ENCODE data around the gene MYL9. TPM values are rescaled to one million over a fixed set of nuclear protein-coding genes. Genes with fewer than 3 reads are reported as not detected.
"Not testable (repeated sequence)": the region's sequence is repeated elsewhere in the genome, so short reads cannot be mapped to it uniquely, and the experiment has no call there.

Gene MYL9
- total RNA-seq, 1 donor from 2014 or later = 1,345 TPM

GRCh38 chr20:36521526-36521925, 19.8 kb upstream of the MYL9 start:
- no peak for TF ChIP-seq CTCF (IDR thresholded peaks at IDR 0.05; ENCODE audit: borderline replicate concordance)
- Histone ChIP-seq H3K36me3 (peaks cover 65% of the 10 kb centered on the region), H3K9me3 (replicated peaks) (no peaks in the 10 kb centered on the region), H3K4me1 (peaks cover 13% of the 10 kb centered on the region), H3K27ac (replicated peaks) (no peak overlapping the region), H3K4me3 (no peak overlapping the region), H3K27me3 (ENCODE audit: low read depth) (no peaks in the 10 kb centered on the region)
- no peak for DNase-seq
- intact Hi-C loops (cut with micrococcal nuclease) = no loop called here

- peaks cover 66% of the 10 kb centered on the region for H3K36me3 ChIP-seq
- H3K4me3 ChIP-seq; intact Hi-C loops (cut with micrococcal nuclease); DNase-seq; H3K27me3 ChIP-seq (ENCODE audit: low read depth); H3K27ac ChIP-seq (replicated peaks); H3K9me3 ChIP-seq (replicated peaks): not testable (repeated sequence)
- peaks cover 13% of the 10 kb centered on the region for H3K4me1 ChIP-seq
Measured at GRCh38 chr20:36522412-36522811, 18.9 kb upstream of the MYL9 start.

- DNase-seq = no peak
- H3K4me3 ChIP-seq = no peak overlapping the region
- peaks cover 68% of the 10 kb centered on the region for H3K36me3 ChIP-seq
- no peak overlapping the region for H3K27ac ChIP-seq (replicated peaks)
- H3K4me1 ChIP-seq = peaks cover 13% of the 10 kb centered on the region
- no peaks in the 10 kb centered on the region for H3K27me3 ChIP-seq (ENCODE audit: low read depth)
- intact Hi-C loops (cut with micrococcal nuclease) = no loop called here
- H3K9me3 ChIP-seq (replicated peaks) = no peaks in the 10 kb centered on the region
- no peak for TF ChIP-seq CTCF (IDR thresholded peaks at IDR 0.05; ENCODE audit: borderline replicate concordance)
Measured at GRCh38 chr20:36523341-36523740, 18.0 kb upstream of the MYL9 start.

- peaks cover 54% of the 10 kb centered on the region for H3K36me3 ChIP-seq
Measured at GRCh38 chr20:36525620-36526365, 15.5 kb upstream of the MYL9 start.

GRCh38 chr20:36526521-36527011, 14.8 kb upstream of the MYL9 start:
- Histone ChIP-seq H3K4me3 (no peak overlapping the region), H3K36me3 (peaks cover 50% of the 10 kb centered on the region), H3K4me1 (peaks cover 13% of the 10 kb centered on the region), H3K9me3 (replicated peaks) (no peaks in the 10 kb centered on the region), H3K27me3 (ENCODE audit: low read depth) (no peaks in the 10 kb centered on the region), H3K27ac (replicated peaks) (no peak overlapping the region)
- no peak for TF ChIP-seq CTCF (IDR thresholded peaks at IDR 0.05; ENCODE audit: borderline replicate concordance)
- intact Hi-C loops (cut with micrococcal nuclease) = no loop called here
- no peak for DNase-seq

More at GRCh38 chr20:36525620-36526365, 15.5 kb upstream of the MYL9 start:
- no peak for TF ChIP-seq CTCF (IDR thresholded peaks at IDR 0.05; ENCODE audit: borderline replicate concordance)
- Histone ChIP-seq H3K27me3 (ENCODE audit: low read depth) (no peaks in the 10 kb centered on the region), H3K4me1 (peaks cover 13% of the 10 kb centered on the region), H3K9me3 (replicated peaks) (no peaks in the 10 kb centered on the region), H3K4me3 (no peak overlapping the region), H3K27ac (replicated peaks) (no peak overlapping the region)
- intact Hi-C loops (cut with micrococcal nuclease) = no loop called here
- no peak for DNase-seq
